CD14-positive monocyte (primary cell): ENCODE results near the gene GPD1L. TPM values are rescaled to one million over a fixed set of nuclear protein-coding genes. Genes with fewer than 3 reads are reported as not detected.

ENCODE experiments used
- DNase-seq, 3 donors: peaks; one replicate each; pipeline ENCODE4 v3.0.0-alpha.2; 2011 to 2022
- H2AFZ ChIP-seq: 2 replicates; pipeline ENCODE4 v1.6.0; 2012; ENCODE audit warnings: mild to moderate bottlenecking, low read depth, low read length, inconsistent platforms; ENCODE audit not compliant: insufficient read depth, poor library complexity, severe bottlenecking
- H3K27ac ChIP-seq, 2 donors: 1 replicate in 1 of 2; 2 replicates in 1 of 2; pipeline ENCODE4 v1.5.1; 2012 to 2013; ENCODE audit warnings: low read length in 2 of 2, control low read depth in 1 of 2, inconsistent platforms in 1 of 2, low read depth in 1 of 2, mild to moderate bottlenecking in 1 of 2
- H3K27me3 ChIP-seq, 2 donors: one replicate each; pipeline versions ENCODE4 v1.6.0 to v1.6.1; 2011 to 2013; ENCODE audit warnings: low read length in 2 of 2; ENCODE audit not compliant: control insufficient read depth in 2 of 2, insufficient read depth in 2 of 2
- H3K36me3 ChIP-seq, 2 donors: replicated peaks in 1 of 2; 1 replicate in 1 of 2; 2 replicates in 1 of 2; pipeline versions ENCODE4 v1.5.1 to v1.6.1; 2012 to 2013; ENCODE audit warnings: low read length in 2 of 2, control low read depth in 1 of 2, inconsistent platforms in 1 of 2, mild to moderate bottlenecking in 1 of 2; ENCODE audit not compliant: insufficient read depth in 2 of 2, control insufficient read depth in 1 of 2
- H3K4me1 ChIP-seq, 2 donors: 1 replicate in 1 of 2; 2 replicates in 1 of 2; pipeline versions ENCODE4 v1.5.1 to v1.6.1; 2012 to 2013; ENCODE audit warnings: low read length in 2 of 2, control low read depth in 1 of 2, inconsistent platforms in 1 of 2, mild to moderate bottlenecking in 1 of 2, moderate library complexity in 1 of 2; ENCODE audit not compliant: insufficient read depth in 2 of 2, control insufficient read depth in 1 of 2
- H3K4me2 ChIP-seq: replicated peaks from 2 replicates; pipeline ENCODE3; 2012; ENCODE audit warnings: low read length, moderate library complexity, mild to moderate bottlenecking; ENCODE audit not compliant: poor library complexity, severe bottlenecking; ENCODE audit errors: extremely low read depth
- H3K4me3 ChIP-seq, 3 experiments: fragments of 200-600 bp in 1 of 3; sonication (generic) in 1 of 3; replicated peaks in 1 of 3; 1 replicate in 2 of 3; 2 replicates in 1 of 3; pipeline ENCODE4 v1.5.1; 2011 to 2013; ENCODE audit warnings: low read length in 3 of 3, mild to moderate bottlenecking in 3 of 3, control low read depth in 2 of 3, low read depth in 2 of 3, inconsistent platforms in 1 of 3, moderate library complexity in 1 of 3
- H3K79me2 ChIP-seq: 2 replicates; pipeline ENCODE4 v1.6.0; 2012; ENCODE audit warnings: mild to moderate bottlenecking, control low read depth, inconsistent platforms, low read length, moderate library complexity; ENCODE audit not compliant: insufficient read depth
- H3K9ac ChIP-seq: 2 replicates; pipeline ENCODE4 v1.6.0; 2017; ENCODE audit warnings: low read length, mild to moderate bottlenecking; ENCODE audit not compliant: insufficient read depth, poor library complexity, severe bottlenecking
- H3K9me3 ChIP-seq, 2 donors: replicated peaks in 1 of 2; 1 replicate in 1 of 2; 2 replicates in 1 of 2; pipeline versions ENCODE4 v1.5.1 to v1.6.1; 2012 to 2013; ENCODE audit warnings: low read length in 2 of 2, control low read depth in 1 of 2; ENCODE audit not compliant: control insufficient read depth in 1 of 2, insufficient read depth in 1 of 2
- H4K20me1 ChIP-seq: 2 replicates; pipeline ENCODE4 v1.6.0; 2012; ENCODE audit warnings: mild to moderate bottlenecking, low read length, control low read depth, moderate library complexity; ENCODE audit not compliant: insufficient read depth
- H3K27ac Mint-ChIP-seq, 7 donors: one replicate each; pipeline ENCODE4 v1.8.0; 2020; ENCODE audit warnings: mild to moderate bottlenecking in 7 of 7, mixed read lengths in 7 of 7, moderate library complexity in 6 of 7, inconsistent platforms in 2 of 7
- H3K27me3 Mint-ChIP-seq, 3 donors: one replicate each; pipeline ENCODE4 v1.8.0; 2021 to 2022; ENCODE audit warnings: low read depth in 3 of 3, mild to moderate bottlenecking in 3 of 3, mixed read lengths in 3 of 3, moderate library complexity in 3 of 3, inconsistent platforms in 1 of 3
- H3K36me3 Mint-ChIP-seq, 2 donors: one replicate each; pipeline ENCODE4 v1.8.0; 2020; ENCODE audit warnings: mixed read lengths in 2 of 2, inconsistent platforms in 1 of 2, mild to moderate bottlenecking in 1 of 2
- H3K4me1 Mint-ChIP-seq: one replicate; pipeline ENCODE4 v1.8.0; 2020; ENCODE audit warnings: mild to moderate bottlenecking, mixed read lengths
- H3K4me3 Mint-ChIP-seq, 2 donors: one replicate each; pipeline ENCODE4 v1.8.0; 2020; ENCODE audit warnings: mild to moderate bottlenecking in 2 of 2, mixed read lengths in 2 of 2, moderate library complexity in 1 of 2
- H3K9me3 Mint-ChIP-seq, 7 donors: one replicate each; pipeline ENCODE4 v1.8.0; 2020 to 2022; ENCODE audit warnings: mixed read lengths in 7 of 7, mild to moderate bottlenecking in 6 of 7, moderate library complexity in 6 of 7, inconsistent platforms in 2 of 7
- CTCF ChIP-seq: fragments of 200-600 bp; IDR thresholded peaks from one replicate; pipeline ENCODE4 v1.8.0; 2022; ENCODE audit warnings: antibody characterized with exemption, mild to moderate bottlenecking
- WGBS: methylation state at CpG from one replicate; pipeline ENCODE4 v1.1.5; 2013; ENCODE audit warnings: missing lambda C conversion rate; ENCODE audit not compliant: insufficient coverage; 5-methylcytosine and 5-hydroxymethylcytosine counted together
- intact Hi-C, 2 donors: fragments of 100-400 bp; cut with micrococcal nuclease; formaldehyde crosslinking; loops; one replicate each; pipeline versions ENCODE4 v1.15.0 to v1.15.1; 2023
- polyA plus RNA-seq, 3 donors: library from polyadenylated mRNA; depleted of rRNA in 1 of 3; unstranded in 2 of 3; stranded (reverse) in 1 of 3; fragments of 300-500 nt in 2 of 3; fragments of >200 nt in 1 of 3; fragmentation: Illumina TruSeq in 2 of 3; gene quantifications; 1 replicate in 2 of 3; 2 replicates in 1 of 3; pipeline ENCODE4 v1.2.3, GENCODE V29; 2012 to 2021

GPD1L gene
- polyA plus RNA-seq, 3 donors = 4.9 to 11.8 (median 10.2) TPM

- DNase-seq = no peak
- Histone ChIP-seq H3K9me3 (no peaks in the 10 kb centered on the region), H3K4me1 (peaks cover 14 to 20% of the 10 kb centered on the region in 2 donors), H4K20me1 (no peaks in the 10 kb centered on the region), H3K79me2 (peaks cover 29% of the 10 kb centered on the region), H3K27me3 (no peaks in the 10 kb centered on the region), H2AFZ (no peak overlapping the region), H3K27ac (no peak overlapping the region), H3K4me2 (no peak overlapping the region), H3K4me3 (no peak overlapping the region), H3K36me3 (no peaks in the 10 kb centered on the region), H3K9ac (no peak overlapping the region)
- H3K4me3 Mint-ChIP-seq = no peak overlapping the region
- peaks cover 3 to 5% of the 10 kb centered on the region in 2 donors for H3K36me3 Mint-ChIP-seq
- no peak for TF ChIP-seq CTCF
- H3K4me1 Mint-ChIP-seq = peaks cover 23% of the 10 kb centered on the region
- peaks cover 0 to 3% (median 0%) of the 10 kb centered on the region in 7 donors for H3K9me3 Mint-ChIP-seq
- WGBS = 27% methylated on average over 1 of the region's 2 CpGs
- intact Hi-C loops = no loop called here
- peak overlapping the region in 1 of 7 donors; percentile 20 for H3K27ac Mint-ChIP-seq
- H3K27me3 Mint-ChIP-seq = peaks cover 0 to 5% (median 0%) of the 10 kb centered on the region in 3 donors
Measured at GRCh38 chr3:32109256-32109655, 2.8 kb downstream of the GPD1L start.

- H3K4me2 ChIP-seq = no peak overlapping the region
- DNase-seq = no peak
- H2AFZ ChIP-seq = no peak overlapping the region
- Mint-ChIP-seq H3K4me1 (peaks cover 28% of the 10 kb centered on the region), H3K9me3 (peaks cover 6 to 11% (median 9%) of the 10 kb centered on the region in 7 donors), H3K36me3 (peaks cover 7 to 15% of the 10 kb centered on the region in 2 donors), H3K27me3 (peaks cover 0 to 5% (median 0%) of the 10 kb centered on the region in 3 donors), H3K4me3 (no peak overlapping the region), H3K27ac (no peak overlapping the region)
- H3K36me3 ChIP-seq = no peaks in the 10 kb centered on the region
- H4K20me1 ChIP-seq = no peaks in the 10 kb centered on the region
- H3K4me1 ChIP-seq = peaks cover 14 to 20% of the 10 kb centered on the region in 2 donors
- H3K9ac ChIP-seq = no peak overlapping the region
- intact Hi-C loops = no loop called here
- H3K4me3 ChIP-seq = no peak overlapping the region
- no peak for TF ChIP-seq CTCF
- WGBS = 94% methylated on average over 3 of the region's 3 CpGs
- no peaks in the 10 kb centered on the region for H3K27me3 ChIP-seq
- peaks cover 29% of the 10 kb centered on the region for H3K79me2 ChIP-seq
- H3K27ac ChIP-seq = no peak overlapping the region
- peaks cover 3 to 5% of the 10 kb centered on the region in 2 donors for H3K9me3 ChIP-seq
Measured at GRCh38 chr3:32110233-32110760, 3.9 kb downstream of the GPD1L start.
